Rectal smooth muscle tissue (tissue), 1 donor: ENCODE results near the gene CDKL2.

Experiments
- H3K27ac ChIP-seq: one replicate; pipeline ENCODE4 v1.7.0; 2013; ENCODE audit warnings: low read depth, low read length, inconsistent platforms
- H3K27me3 ChIP-seq: one replicate; pipeline ENCODE4 v1.7.0; 2013; ENCODE audit warnings: low read length; ENCODE audit not compliant: control insufficient read depth, insufficient read depth
- H3K36me3 ChIP-seq: one replicate; pipeline ENCODE4 v1.7.0; 2013; ENCODE audit warnings: low read length; ENCODE audit not compliant: control insufficient read depth, insufficient read depth
- H3K4me1 ChIP-seq: one replicate; pipeline ENCODE4 v1.7.0; 2013; ENCODE audit warnings: low read length; ENCODE audit not compliant: control insufficient read depth, insufficient read depth
- H3K4me3 ChIP-seq: one replicate; pipeline ENCODE4 v1.7.0; 2013; ENCODE audit warnings: low read length
- H3K9ac ChIP-seq: one replicate; pipeline ENCODE4 v1.7.0; 2013; ENCODE audit warnings: low read length

CDKL2 gene

GRCh38 chr4:75567725-75568124 is 62.6 kb downstream of the CDKL2 start:
- Histone ChIP-seq H3K36me3 (no peaks in the 10 kb centered on the region), H3K27me3 (no peaks in the 10 kb centered on the region), H3K4me3 (no peak overlapping the region), H3K9ac (no peak overlapping the region), H3K4me1 (no peaks in the 10 kb centered on the region), H3K27ac (no peak overlapping the region)

- Histone ChIP-seq H3K4me3 (no peak overlapping the region), H3K36me3 (no peaks in the 10 kb centered on the region), H3K27me3 (peaks cover 1% of the 10 kb centered on the region), H3K9ac (no peak overlapping the region), H3K4me1 (no peaks in the 10 kb centered on the region), H3K27ac (no peak overlapping the region)
Measured at GRCh38 chr4:75566911-75567310, 63.4 kb downstream of the CDKL2 start.

GRCh38 chr4:75565481-75565880 is 64.8 kb downstream of the CDKL2 start:
- Histone ChIP-seq H3K27ac (no peak overlapping the region), H3K4me3 (no peak overlapping the region), H3K36me3 (no peaks in the 10 kb centered on the region), H3K4me1 (no peaks in the 10 kb centered on the region), H3K27me3 (peaks cover 2% of the 10 kb centered on the region), H3K9ac (no peak overlapping the region)

- H3K9ac ChIP-seq: no peak overlapping the region
- peaks cover 2% of the 10 kb centered on the region for H3K27me3 ChIP-seq
- no peak overlapping the region for H3K27ac ChIP-seq
- no peaks in the 10 kb centered on the region for H3K4me1 ChIP-seq
- no peaks in the 10 kb centered on the region for H3K36me3 ChIP-seq
- H3K4me3 ChIP-seq: no peak overlapping the region
Measured at GRCh38 chr4:75564023-75564422, 66.3 kb downstream of the CDKL2 start.

GRCh38 chr4:75561789-75562188 is 68.5 kb downstream of the CDKL2 start:
- H3K9ac ChIP-seq: no peak overlapping the region
- peaks cover 2% of the 10 kb centered on the region for H3K27me3 ChIP-seq
- H3K36me3 ChIP-seq: no peaks in the 10 kb centered on the region
- no peak overlapping the region for H3K4me3 ChIP-seq
- H3K4me1 ChIP-seq: no peaks in the 10 kb centered on the region
- H3K27ac ChIP-seq: no peak overlapping the region

- Histone ChIP-seq H3K27ac (no peak overlapping the region), H3K36me3 (no peaks in the 10 kb centered on the region), H3K4me1 (no peaks in the 10 kb centered on the region), H3K4me3 (no peak overlapping the region), H3K9ac (no peak overlapping the region), H3K27me3 (peaks cover 2% of the 10 kb centered on the region)
Measured at GRCh38 chr4:75557696-75558095, 72.6 kb downstream of the CDKL2 start.

- no peak within 1 kb of the TSS for H3K9ac ChIP-seq
- H3K36me3 ChIP-seq: no peaks in the 10 kb centered on the region
- no peak within 1 kb of the TSS for H3K27ac ChIP-seq
- H3K27me3 ChIP-seq: no peaks in the 10 kb centered on the region
- H3K4me1 ChIP-seq: no peaks in the 10 kb centered on the region
- no peak within 1 kb of the TSS for H3K4me3 ChIP-seq
Measured at GRCh38 chr4:75555294-75556164, 74.8 kb downstream of the CDKL2 start, which contains the start of gene ODAPH. Gene ODAPH (plus strand): TSS chr4:75556066. CDS start chr4:75556083, 17 bp downstream.

GRCh38 chr4:75552452-75552851 is 77.9 kb downstream of the CDKL2 start:
- Histone ChIP-seq H3K36me3 (no peaks in the 10 kb centered on the region), H3K9ac (no peak overlapping the region), H3K4me3 (no peak overlapping the region), H3K27ac (no peak overlapping the region), H3K27me3 (no peaks in the 10 kb centered on the region), H3K4me1 (no peaks in the 10 kb centered on the region)

GRCh38 chr4:75549019-75549418 is 81.3 kb downstream of the CDKL2 start:
- H3K4me1 ChIP-seq: no peaks in the 10 kb centered on the region
- H3K36me3 ChIP-seq: no peaks in the 10 kb centered on the region
- no peak overlapping the region for H3K4me3 ChIP-seq
- H3K27me3 ChIP-seq: no peaks in the 10 kb centered on the region
- no peak overlapping the region for H3K9ac ChIP-seq
- no peak overlapping the region for H3K27ac ChIP-seq

- Histone ChIP-seq H3K9ac (no peak overlapping the region), H3K27ac (no peak overlapping the region), H3K4me3 (no peak overlapping the region), H3K27me3 (no peaks in the 10 kb centered on the region), H3K4me1 (no peaks in the 10 kb centered on the region), H3K36me3 (no peaks in the 10 kb centered on the region)
Measured at GRCh38 chr4:75547647-75548387, 82.5 kb downstream of the CDKL2 start.

GRCh38 chr4:75545526-75545925 is 84.8 kb downstream of the CDKL2 start:
- Histone ChIP-seq H3K4me3 (no peak overlapping the region), H3K27me3 (no peaks in the 10 kb centered on the region), H3K27ac (no peak overlapping the region), H3K36me3 (no peaks in the 10 kb centered on the region), H3K9ac (no peak overlapping the region), H3K4me1 (no peaks in the 10 kb centered on the region)

- H3K4me3 ChIP-seq: no peak overlapping the region
- no peak overlapping the region for H3K9ac ChIP-seq
- H3K27me3 ChIP-seq: no peaks in the 10 kb centered on the region
- no peak overlapping the region for H3K27ac ChIP-seq
- no peaks in the 10 kb centered on the region for H3K4me1 ChIP-seq
- no peaks in the 10 kb centered on the region for H3K36me3 ChIP-seq
Measured at GRCh38 chr4:75544870-75545269, 85.5 kb downstream of the CDKL2 start.
